SK-N-MC (cell line): ENCODE results near the gene SPACDR.
"Not testable (repeated sequence)": the region's sequence is repeated elsewhere in the genome, so short reads cannot be mapped to it uniquely, and the experiment has no call there.

ENCODE experiments used
- DNase-seq: peaks from one replicate; pipeline ENCODE4 v3.0.0-alpha.2; 2011; ENCODE audit warnings: low read depth, low spot score
- H3K27ac ChIP-seq: fragments of 200-600 bp; sonication (generic); 2 replicates; pipeline ENCODE4 v1.5.1; 2016; ENCODE audit warnings: mixed run types
- H3K36me3 ChIP-seq: fragments of 200-600 bp; sonication (generic); 2 replicates; pipeline ENCODE4 v1.6.1; 2017; ENCODE audit warnings: antibody characterized with exemption, low read length, mixed read lengths; ENCODE audit not compliant: insufficient read depth
- H3K4me3 ChIP-seq: fragments of 200-600 bp; sonication (generic); 2 replicates; pipeline ENCODE4 v1.5.1; 2016
- H3K9ac ChIP-seq: fragments of 200-600 bp; sonication (generic); 2 replicates; pipeline ENCODE4 v1.8.0; 2017; ENCODE audit warnings: mixed run types, mixed read lengths; ENCODE audit not compliant: insufficient read length
- H3K9me3 ChIP-seq: fragments of 200-600 bp; sonication (generic); 2 replicates; pipeline ENCODE4 v1.6.1; 2017; ENCODE audit warnings: low read depth, mild to moderate bottlenecking, antibody characterized with exemption, low read length, moderate library complexity, mixed read lengths
- EZH2 ChIP-seq: fragments of 200-600 bp; sonication (generic); IDR thresholded peaks from one replicate; pipeline ENCODE4 v1.6.1; 2017; ENCODE audit warnings: antibody characterized with exemption
- FOXP2 ChIP-seq: optimal IDR thresholded peaks from 2 replicates; pipeline ENCODE3; 2011; ENCODE audit warnings: mild to moderate bottlenecking, moderate library complexity; ENCODE audit not compliant: insufficient read depth; ENCODE audit errors: extremely low read length, control extremely low read depth
- POLR2AphosphoS5 ChIP-seq: IDR thresholded peaks from 2 replicates; pipeline ENCODE4 v1.6.1; 2012; ENCODE audit warnings: mild to moderate bottlenecking, low read depth, low read length, borderline replicate concordance

Gene SPACDR

GRCh38 chr7:100464210-100464660 lies at the start of gene SPACDR:
TSS of gene SPACDR (minus strand) at chr7:100464260. CDS start at chr7:100464025, 235 bp downstream.
- H3K4me3 ChIP-seq: no peak within 1 kb of the TSS

GRCh38 chr7:100513212-100513810 lies 49.3 kb upstream of the SPACDR start:
- H3K9ac ChIP-seq: no peak overlapping the region

More at GRCh38 chr7:100464210-100464660, at the start of gene SPACDR:
- H3K36me3 ChIP-seq: no peaks in the 10 kb centered on the region; the same call in 1 of the 2 replicates
- no peak within 1 kb of the TSS for H3K9ac ChIP-seq
- no peaks in the 10 kb centered on the region for H3K9me3 ChIP-seq
- DNase-seq: no peak
- H3K27ac ChIP-seq: no peak within 1 kb of the TSS
- TF ChIP-seq POLR2AphosphoS5 (no peak), FOXP2 (no peak), EZH2 (no peak)

GRCh38 chr7:100510437-100511239 lies 46.6 kb upstream of the SPACDR start:
- H3K27ac ChIP-seq: no peak overlapping the region
- DNase-seq: no peak
- no peak for TF ChIP-seq EZH2
- no peak for TF ChIP-seq POLR2AphosphoS5
- TF ChIP-seq FOXP2: no peak
- H3K9ac ChIP-seq: no peak overlapping the region
- H3K36me3 ChIP-seq: no peaks in the 10 kb centered on the region
- H3K4me3 ChIP-seq: no peak overlapping the region
- no peaks in the 10 kb centered on the region for H3K9me3 ChIP-seq

More at GRCh38 chr7:100513212-100513810, 49.3 kb upstream of the SPACDR start:
- no peaks in the 10 kb centered on the region for H3K9me3 ChIP-seq
- no peak overlapping the region for H3K27ac ChIP-seq
- no peaks in the 10 kb centered on the region for H3K36me3 ChIP-seq
- no peak for TF ChIP-seq EZH2
- no peak for TF ChIP-seq FOXP2
- H3K4me3 ChIP-seq: no peak overlapping the region
- DNase-seq: no peak

GRCh38 chr7:100509231-100509630 lies 45.2 kb upstream of the SPACDR start:
- no peaks in the 10 kb centered on the region for H3K36me3 ChIP-seq
- no peak for DNase-seq
- no peak overlapping the region for H3K9ac ChIP-seq
- H3K27ac ChIP-seq: no peak overlapping the region
- no peak for TF ChIP-seq EZH2
- TF ChIP-seq POLR2AphosphoS5: no peak
- no peak for TF ChIP-seq FOXP2
- no peak overlapping the region for H3K4me3 ChIP-seq
- no peaks in the 10 kb centered on the region for H3K9me3 ChIP-seq

- DNase-seq: no peak
- Histone ChIP-seq H3K9me3 (no peaks in the 10 kb centered on the region), H3K27ac (no peak overlapping the region), H3K9ac (no peak overlapping the region), H3K36me3 (no peaks in the 10 kb centered on the region), H3K4me3 (no peak overlapping the region)
- TF ChIP-seq POLR2AphosphoS5 (no peak), EZH2 (no peak), FOXP2 (no peak)
Observed at GRCh38 chr7:100506356-100506923, 42.4 kb upstream of the SPACDR start.

GRCh38 chr7:100504887-100505611 lies 41.0 kb upstream of the SPACDR start:
- no peaks in the 10 kb centered on the region for H3K9me3 ChIP-seq
- no peak overlapping the region for H3K9ac ChIP-seq
- no peak for DNase-seq
- no peak overlapping the region for H3K4me3 ChIP-seq
- H3K27ac ChIP-seq: no peak overlapping the region
- TF ChIP-seq EZH2: no peak
- no peak for TF ChIP-seq FOXP2
- no peak for TF ChIP-seq POLR2AphosphoS5
- H3K36me3 ChIP-seq: no peaks in the 10 kb centered on the region

- H3K27ac ChIP-seq, H3K36me3 ChIP-seq, H3K4me3 ChIP-seq, H3K9me3 ChIP-seq, H3K9ac ChIP-seq, DNase-seq: not testable (repeated sequence)
Observed at GRCh38 chr7:100504031-100504430, 40.0 kb upstream of the SPACDR start.

- not testable (repeated sequence) for DNase-seq, H3K9ac ChIP-seq, H3K36me3 ChIP-seq, H3K27ac ChIP-seq, H3K9me3 ChIP-seq, H3K4me3 ChIP-seq
Observed at GRCh38 chr7:100500743-100501142, 36.7 kb upstream of the SPACDR start.
